ENCODE results near the gene MUC7. TPM values are rescaled to one million over a fixed set of nuclear protein-coding genes. Genes with fewer than 3 reads are reported as not detected.

The MUC7 gene
- total RNA-seq, 6 experiments from 2014 or later = not detected

- Mint-ChIP-seq H3K4me3 (no peak overlapping the region), H3K36me3 (ENCODE audit: low read depth) (no peaks in the 10 kb centered on the region), H3K27me3 (ENCODE audit: insufficient read depth) (no peaks in the 10 kb centered on the region; the same call in 1 of the 2 replicates), H3K4me1 (ENCODE audit: low read depth) (no peaks in the 10 kb centered on the region), H3K9me3 (no peaks in the 10 kb centered on the region), H3K27ac (no peak overlapping the region)
- DNase-seq = no peak
- TF ChIP-seq, protein P1, sequence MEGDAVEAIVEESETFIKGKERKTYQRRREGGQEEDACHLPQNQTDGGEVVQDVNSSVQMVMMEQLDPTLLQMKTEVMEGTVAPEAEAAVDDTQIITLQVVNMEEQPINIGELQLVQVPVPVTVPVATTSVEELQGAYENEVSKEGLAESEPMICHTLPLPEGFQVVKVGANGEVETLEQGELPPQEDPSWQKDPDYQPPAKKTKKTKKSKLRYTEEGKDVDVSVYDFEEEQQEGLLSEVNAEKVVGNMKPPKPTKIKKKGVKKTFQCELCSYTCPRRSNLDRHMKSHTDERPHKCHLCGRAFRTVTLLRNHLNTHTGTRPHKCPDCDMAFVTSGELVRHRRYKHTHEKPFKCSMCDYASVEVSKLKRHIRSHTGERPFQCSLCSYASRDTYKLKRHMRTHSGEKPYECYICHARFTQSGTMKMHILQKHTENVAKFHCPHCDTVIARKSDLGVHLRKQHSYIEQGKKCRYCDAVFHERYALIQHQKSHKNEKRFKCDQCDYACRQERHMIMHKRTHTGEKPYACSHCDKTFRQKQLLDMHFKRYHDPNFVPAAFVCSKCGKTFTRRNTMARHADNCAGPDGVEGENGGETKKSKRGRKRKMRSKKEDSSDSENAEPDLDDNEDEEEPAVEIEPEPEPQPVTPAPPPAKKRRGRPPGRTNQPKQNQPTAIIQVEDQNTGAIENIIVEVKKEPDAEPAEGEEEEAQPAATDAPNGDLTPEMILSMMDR (IDR thresholded peaks at IDR 0.05) = peak; percentile 41
Observed at GRCh38 chr4:70531981-70532380, 60.0 kb downstream of the MUC7 start.

Other genes with a start within 250 kb of the MUC7 start
- not detected for gene FDCSP, start 246.1 kb upstream of the MUC7 start, total RNA-seq (2021; fragmentation: NEBNext Ultra II Directional; extraction: Animal tissue kit (Norgen Biotek cat#: 25700))
- not detected for gene CSN3, start 229.6 kb upstream of the MUC7 start, total RNA-seq (2021; fragmentation: NEBNext Ultra II Directional; extraction: Animal tissue kit (Norgen Biotek cat#: 25700))
- gene CABS1, start 137.2 kb upstream of the MUC7 start, total RNA-seq (2021; fragmentation: NEBNext Ultra II Directional; extraction: Animal tissue kit (Norgen Biotek cat#: 25700)) = not detected
- not detected for gene SMR3A, start 111.4 kb upstream of the MUC7 start, total RNA-seq (2021; fragmentation: NEBNext Ultra II Directional; extraction: Animal tissue kit (Norgen Biotek cat#: 25700))
- gene SMR3B, start 89.1 kb upstream of the MUC7 start, total RNA-seq (2021; fragmentation: NEBNext Ultra II Directional; extraction: Animal tissue kit (Norgen Biotek cat#: 25700)) = not detected
- not detected for gene OPRPN, start 74.3 kb upstream of the MUC7 start, total RNA-seq (2021; fragmentation: NEBNext Ultra II Directional; extraction: Animal tissue kit (Norgen Biotek cat#: 25700))
- not detected for gene AMTN, start 46.4 kb downstream of the MUC7 start, total RNA-seq (2021; fragmentation: NEBNext Ultra II Directional; extraction: Animal tissue kit (Norgen Biotek cat#: 25700))
- not detected for gene AMBN, start 120.1 kb downstream of the MUC7 start, total RNA-seq (2021; fragmentation: NEBNext Ultra II Directional; extraction: Animal tissue kit (Norgen Biotek cat#: 25700))
- under 1 TPM in 5 of 6 experiments, not detected in 1; 0.02 to 0.14 (median 0.10) TPM for gene ENAM, start 156.5 kb downstream of the MUC7 start, total RNA-seq (2021; fragmentation: NEBNext Ultra II Directional; extraction: Animal tissue kit (Norgen Biotek cat#: 25700))
- 1 to 10 TPM in 1 of 6 experiments, under 1 TPM in 4, not detected in 1; 0.15 to 1.3 (median 0.46) TPM for gene JCHAIN, start 194.3 kb downstream of the MUC7 start, total RNA-seq (2021; fragmentation: NEBNext Ultra II Directional; extraction: Animal tissue kit (Norgen Biotek cat#: 25700))
- 10 to 100 TPM; 38.8 to 48.0 (median 43.1) TPM for gene UTP3, start 216.3 kb downstream of the MUC7 start, total RNA-seq (2021; fragmentation: NEBNext Ultra II Directional; extraction: Animal tissue kit (Norgen Biotek cat#: 25700))
- 10 to 100 TPM; 35.7 to 44.8 (median 38.4) TPM for gene RUFY3, start 249.8 kb downstream of the MUC7 start, total RNA-seq (2021; fragmentation: NEBNext Ultra II Directional; extraction: Animal tissue kit (Norgen Biotek cat#: 25700))